Endodermal cell (in vitro differentiated cells): ENCODE measurements around the gene ELFN2. TPM values are rescaled to one million over a fixed set of nuclear protein-coding genes. Genes with fewer than 3 reads are reported as not detected.
A peak's percentile ranks its signal among the peaks of the same experiment; 100 is the strongest.

ENCODE experiments used
- DNase-seq: peaks from one replicate; pipeline ENCODE4 v3.0.0-alpha.2; 2017
- H3K27ac ChIP-seq: 2 replicates; pipeline ENCODE4 v1.5.1; 2013; ENCODE audit warnings: mild to moderate bottlenecking, low read depth, low read length, moderate library complexity
- H3K27me3 ChIP-seq: 2 replicates; pipeline ENCODE4 v1.6.1; 2013; ENCODE audit warnings: mild to moderate bottlenecking, low read length, moderate library complexity; ENCODE audit not compliant: insufficient read depth, control insufficient read depth, poor library complexity, severe bottlenecking
- H3K36me3 ChIP-seq: 2 replicates; pipeline ENCODE4 v1.7.0; 2013; ENCODE audit warnings: mild to moderate bottlenecking, low read length, moderate library complexity; ENCODE audit not compliant: control insufficient read depth, insufficient read depth
- H3K4me1 ChIP-seq: one replicate; pipeline ENCODE4 v1.7.0; 2013; ENCODE audit warnings: low read length; ENCODE audit not compliant: control insufficient read depth, insufficient read depth
- H3K4me3 ChIP-seq: 2 replicates; pipeline ENCODE4 v1.5.1; 2013; ENCODE audit warnings: mild to moderate bottlenecking, low read length, moderate library complexity
- H3K9ac ChIP-seq: 2 replicates; pipeline ENCODE4 v1.6.1; 2013; ENCODE audit warnings: mild to moderate bottlenecking, low read length, moderate library complexity; ENCODE audit not compliant: poor library complexity, severe bottlenecking; ENCODE audit errors: extremely low read depth
- H3K9me3 ChIP-seq: 2 replicates; pipeline ENCODE4 v1.6.1; 2013; ENCODE audit warnings: mild to moderate bottlenecking, low read length, moderate library complexity; ENCODE audit not compliant: control insufficient read depth
- H3K27ac Mint-ChIP-seq: 2 replicates; pipeline ENCODE4 v1.8.0; 2020; ENCODE audit warnings: mixed read lengths
- H3K27me3 Mint-ChIP-seq: 2 replicates; pipeline ENCODE4 v1.8.0; 2021; ENCODE audit warnings: mild to moderate bottlenecking, mixed read lengths; ENCODE audit not compliant: insufficient read depth
- H3K36me3 Mint-ChIP-seq: 2 replicates; pipeline ENCODE4 v1.8.0; 2020; ENCODE audit warnings: low read depth, mixed read lengths
- H3K4me1 Mint-ChIP-seq: 2 replicates; pipeline ENCODE4 v1.8.0; 2020; ENCODE audit warnings: mixed read lengths
- H3K4me3 Mint-ChIP-seq: 2 replicates; pipeline ENCODE4 v1.8.0; 2020; ENCODE audit warnings: mild to moderate bottlenecking, moderate library complexity, mixed read lengths
- H3K9me3 Mint-ChIP-seq: 2 replicates; pipeline ENCODE4 v1.8.0; 2020; ENCODE audit warnings: mild to moderate bottlenecking, mixed read lengths
- WGBS, 2 experiments: methylation state at CpG; one replicate each; pipeline versions ENCODE4 v1.1.5 to v1.1.7; 2013; ENCODE audit warnings: missing lambda C conversion rate in 2 of 2, mixed read lengths in 1 of 2; ENCODE audit not compliant: insufficient coverage in 1 of 2, insufficient read length in 1 of 2; 5-methylcytosine and 5-hydroxymethylcytosine counted together
- total RNA-seq, 2 donors: library from RNA; stranded (reverse); fragmentation: NEBNext Ultra II Directional in 1 of 2; extraction: Animal tissue kit (Norgen Biotek cat#: 25700) in 1 of 2; gene quantifications; 2 replicates in 1 of 2; 3 replicates in 1 of 2; pipeline ENCODE4 v1.2.1, GENCODE V29; 2021
- TF ChIP-seq, protein P1 (sequence below): fragments of 200-600 bp; sonication (generic); conservative IDR thresholded peaks from 2 replicates; pipeline ENCODE4 v1.5.0; 2021; ENCODE audit warnings: antibody characterized with exemption, mild to moderate bottlenecking

Gene ELFN2
- total RNA-seq, 2 donors from 2014 or later, result 0.40 to 0.46 TPM

DNA sequence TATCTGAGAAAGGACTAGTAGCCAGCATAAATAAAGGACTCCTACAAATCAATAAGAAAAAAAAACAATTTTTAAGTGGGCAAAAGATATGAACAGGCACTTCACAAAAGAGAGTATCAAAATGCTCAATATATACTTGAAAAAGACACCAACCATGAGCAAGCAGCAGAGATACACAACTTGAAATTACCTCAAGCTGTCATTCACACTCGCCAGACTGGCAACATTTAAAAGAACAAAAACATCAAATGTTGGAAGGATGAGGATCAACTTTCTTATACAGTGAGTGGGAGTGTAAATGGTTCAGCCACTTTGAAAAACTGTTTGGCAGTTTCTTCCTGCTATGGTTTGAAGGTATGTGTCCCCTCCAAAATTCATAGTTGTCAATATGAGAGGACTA lies 23.9 kb upstream of the ELFN2 start:
- no peak overlapping the region for H3K27ac ChIP-seq
- TF ChIP-seq, protein P1, sequence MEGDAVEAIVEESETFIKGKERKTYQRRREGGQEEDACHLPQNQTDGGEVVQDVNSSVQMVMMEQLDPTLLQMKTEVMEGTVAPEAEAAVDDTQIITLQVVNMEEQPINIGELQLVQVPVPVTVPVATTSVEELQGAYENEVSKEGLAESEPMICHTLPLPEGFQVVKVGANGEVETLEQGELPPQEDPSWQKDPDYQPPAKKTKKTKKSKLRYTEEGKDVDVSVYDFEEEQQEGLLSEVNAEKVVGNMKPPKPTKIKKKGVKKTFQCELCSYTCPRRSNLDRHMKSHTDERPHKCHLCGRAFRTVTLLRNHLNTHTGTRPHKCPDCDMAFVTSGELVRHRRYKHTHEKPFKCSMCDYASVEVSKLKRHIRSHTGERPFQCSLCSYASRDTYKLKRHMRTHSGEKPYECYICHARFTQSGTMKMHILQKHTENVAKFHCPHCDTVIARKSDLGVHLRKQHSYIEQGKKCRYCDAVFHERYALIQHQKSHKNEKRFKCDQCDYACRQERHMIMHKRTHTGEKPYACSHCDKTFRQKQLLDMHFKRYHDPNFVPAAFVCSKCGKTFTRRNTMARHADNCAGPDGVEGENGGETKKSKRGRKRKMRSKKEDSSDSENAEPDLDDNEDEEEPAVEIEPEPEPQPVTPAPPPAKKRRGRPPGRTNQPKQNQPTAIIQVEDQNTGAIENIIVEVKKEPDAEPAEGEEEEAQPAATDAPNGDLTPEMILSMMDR, result no peak
- H3K36me3 ChIP-seq, result no peaks in the 10 kb centered on the region
- H3K27ac Mint-ChIP-seq, result no peak overlapping the region
- peaks cover 7% of the 10 kb centered on the region for H3K4me1 ChIP-seq
- H3K4me3 Mint-ChIP-seq, result no peak overlapping the region
- no peak overlapping the region for H3K9ac ChIP-seq
- DNase-seq, result no peak
- no peaks in the 10 kb centered on the region for H3K36me3 Mint-ChIP-seq
- WGBS, 2 experiments, result 94 to 100% methylated on average over 1 of the region's 1 CpG
- H3K27me3 ChIP-seq, result no peaks in the 10 kb centered on the region
- H3K27me3 Mint-ChIP-seq, result no peaks in the 10 kb centered on the region
- H3K4me3 ChIP-seq, result no peak overlapping the region
- H3K4me1 Mint-ChIP-seq, result peaks cover 2% of the 10 kb centered on the region
- peaks cover 13% of the 10 kb centered on the region for H3K9me3 Mint-ChIP-seq
- peaks cover 11% of the 10 kb centered on the region for H3K9me3 ChIP-seq

DNA sequence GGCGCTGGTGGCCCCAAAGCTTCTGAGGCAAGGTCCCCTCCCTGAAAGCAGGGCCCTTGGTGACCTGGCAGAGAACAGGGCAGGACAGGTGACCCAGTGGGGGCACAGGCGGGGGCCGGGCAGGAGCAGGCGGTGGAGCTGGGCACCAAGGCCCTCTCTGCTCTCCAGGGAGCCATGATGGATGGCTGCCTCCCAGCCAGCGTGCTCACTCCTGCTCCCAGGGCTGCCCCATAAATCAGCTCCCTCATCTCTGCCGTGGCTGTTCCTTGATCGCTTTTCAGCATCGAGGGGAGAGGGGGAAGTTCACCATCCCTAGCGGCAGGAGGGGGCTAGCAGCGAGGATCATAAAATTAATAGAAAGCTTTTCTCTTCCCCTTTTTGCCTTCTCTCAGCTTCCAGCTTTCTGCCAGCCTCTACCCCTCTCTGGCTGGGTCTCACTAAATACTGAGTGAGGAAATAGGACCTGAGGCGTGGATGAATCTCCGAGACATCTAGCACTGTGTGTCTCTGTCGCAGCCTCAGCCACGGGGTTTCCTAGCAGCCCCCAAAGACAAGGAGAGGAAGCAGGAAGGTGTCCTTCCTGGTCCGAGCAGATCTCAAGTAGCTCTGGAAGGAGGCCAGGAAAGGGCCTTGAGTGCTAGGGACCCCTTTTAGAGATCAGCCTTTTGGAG lies 22.2 kb upstream of the ELFN2 start:
- Histone ChIP-seq H3K9ac (no peak overlapping the region), H3K9me3 (peaks cover 11% of the 10 kb centered on the region), H3K27ac (peak overlapping the region; percentile 49), H3K36me3 (no peaks in the 10 kb centered on the region), H3K4me3 (no peak overlapping the region), H3K4me1 (no peaks in the 10 kb centered on the region), H3K27me3 (no peaks in the 10 kb centered on the region)
- no peak overlapping the region for H3K4me3 Mint-ChIP-seq
- H3K4me1 Mint-ChIP-seq, result no peaks in the 10 kb centered on the region
- peaks cover 13% of the 10 kb centered on the region for H3K9me3 Mint-ChIP-seq
- H3K27me3 Mint-ChIP-seq, result no peaks in the 10 kb centered on the region
- TF ChIP-seq, protein P1, result no peak
- no peaks in the 10 kb centered on the region for H3K36me3 Mint-ChIP-seq
- DNase-seq, result no peak
- H3K27ac Mint-ChIP-seq, result no peak overlapping the region
- WGBS, 2 experiments, result 80 to 82% methylated on average over 7 to 15 of the region's 15 CpGs

- Histone ChIP-seq H3K27me3 (no peaks in the 10 kb centered on the region), H3K27ac (no peak overlapping the region), H3K36me3 (no peaks in the 10 kb centered on the region), H3K4me1 (no peaks in the 10 kb centered on the region), H3K9me3 (peaks cover 11% of the 10 kb centered on the region), H3K9ac (no peak overlapping the region), H3K4me3 (no peak overlapping the region)
- 85 to 88% methylated on average over 12 to 18 of the region's 18 CpGs for WGBS, 2 experiments
- Mint-ChIP-seq H3K4me3 (no peak overlapping the region), H3K36me3 (no peaks in the 10 kb centered on the region), H3K4me1 (no peaks in the 10 kb centered on the region), H3K27me3 (no peaks in the 10 kb centered on the region), H3K27ac (no peak overlapping the region), H3K9me3 (peaks cover 13% of the 10 kb centered on the region)
- DNase-seq, result no peak
- TF ChIP-seq, protein P1, result no peak
Observed at GRCh38 chr22:37448516-37449127, 21.3 kb upstream of the ELFN2 start.
